Hematopoietic multipotent progenitor cell treated with erythropoietin and hydrocortisone succinate and interleukin-3 and kit ligand, for 8 days (in vitro differentiated cells): ENCODE results near the gene RCSD1.

Experiments
- DNase-seq: peaks from one replicate; pipeline ENCODE4 v3.0.0-alpha.2; 2015

Gene RCSD1

DNA sequence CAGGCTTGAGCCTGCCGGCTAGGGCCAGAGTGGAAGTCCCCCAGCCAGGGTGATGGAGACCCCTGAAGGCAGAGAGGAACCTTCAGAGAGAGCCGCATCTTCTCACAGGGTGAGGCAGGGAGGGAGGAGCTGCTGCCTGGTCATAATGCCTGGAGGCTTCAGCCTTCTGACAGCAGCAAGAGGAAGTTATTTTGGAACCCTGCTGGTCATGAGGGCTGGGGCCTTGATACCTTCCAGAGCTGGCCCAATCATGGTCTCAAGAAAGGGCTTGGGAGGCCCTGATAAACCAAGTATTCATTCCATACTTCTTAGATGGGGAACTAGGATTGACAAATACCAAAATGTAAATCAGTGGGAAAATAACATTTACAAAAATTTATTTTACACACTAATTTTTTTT is 65.1 kb downstream of the RCSD1 start:
- DNase-seq = no peak

DNA sequence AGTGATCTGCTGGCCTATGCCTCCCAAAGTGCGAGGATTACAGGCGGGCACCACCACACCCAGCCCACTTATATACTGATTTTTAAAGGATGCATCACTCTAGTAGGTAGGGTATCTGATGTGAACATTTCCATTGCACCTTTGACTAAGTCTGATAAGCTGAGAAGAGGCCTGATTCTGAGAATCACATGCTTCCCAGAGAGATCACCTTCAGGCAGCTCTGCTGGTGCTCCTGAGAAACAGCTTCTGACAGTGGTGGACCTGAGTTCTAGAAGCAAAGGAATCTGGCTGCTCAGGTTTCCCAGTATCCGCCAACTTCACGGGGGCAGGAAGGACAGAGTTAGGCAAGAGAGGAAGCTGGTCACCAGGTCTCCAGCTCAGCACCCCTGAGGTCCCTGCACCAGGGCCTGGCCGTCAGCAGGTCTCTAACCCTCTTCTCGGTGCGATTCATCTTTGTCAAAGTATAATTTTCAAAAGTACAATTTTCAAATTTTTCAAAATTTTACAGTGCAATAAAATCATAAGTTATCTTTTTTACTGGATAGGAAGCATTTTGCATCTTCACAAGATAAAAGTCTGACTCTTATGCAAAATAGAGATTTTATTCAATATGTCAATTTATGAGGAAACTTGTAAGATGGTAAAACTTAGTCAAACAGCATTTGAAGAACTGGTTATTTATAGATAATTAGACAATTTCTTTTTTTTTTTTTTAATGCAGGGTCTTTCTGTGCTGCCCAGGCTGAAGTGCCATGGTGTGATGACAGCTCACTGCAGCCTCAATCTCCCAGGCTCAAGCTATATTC is 65.9 kb downstream of the RCSD1 start:
- DNase-seq = no peak

GRCh38 chr1:167697667-167698141 is 67.7 kb downstream of the RCSD1 start:
- DNase-seq = no peak

DNA sequence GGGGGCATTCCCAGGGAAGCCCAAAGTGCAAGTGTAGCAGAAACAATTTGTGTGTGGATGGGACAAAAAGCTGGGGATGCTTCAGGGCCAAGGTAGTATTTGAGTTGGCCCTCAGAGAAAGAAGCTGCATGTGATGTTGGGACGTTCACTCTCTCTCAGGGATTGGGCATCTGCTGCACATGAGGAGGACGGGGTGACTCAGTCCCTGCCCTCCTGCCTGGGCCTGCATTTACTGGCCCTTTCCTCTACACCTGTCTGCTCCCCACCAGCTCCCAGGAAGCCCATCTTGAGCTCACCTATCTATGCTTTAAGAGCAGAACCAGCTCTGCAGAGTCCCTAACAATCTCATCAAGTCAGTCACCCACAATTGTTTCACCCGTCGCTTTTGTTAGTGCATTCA is 68.3 kb downstream of the RCSD1 start:
- DNase-seq = no peak

GRCh38 chr1:167701510-167701909 is 71.5 kb downstream of the RCSD1 start:
- no peak for DNase-seq

GRCh38 chr1:167703557-167703956 is 73.5 kb downstream of the RCSD1 start:
- DNase-seq = no peak

DNA sequence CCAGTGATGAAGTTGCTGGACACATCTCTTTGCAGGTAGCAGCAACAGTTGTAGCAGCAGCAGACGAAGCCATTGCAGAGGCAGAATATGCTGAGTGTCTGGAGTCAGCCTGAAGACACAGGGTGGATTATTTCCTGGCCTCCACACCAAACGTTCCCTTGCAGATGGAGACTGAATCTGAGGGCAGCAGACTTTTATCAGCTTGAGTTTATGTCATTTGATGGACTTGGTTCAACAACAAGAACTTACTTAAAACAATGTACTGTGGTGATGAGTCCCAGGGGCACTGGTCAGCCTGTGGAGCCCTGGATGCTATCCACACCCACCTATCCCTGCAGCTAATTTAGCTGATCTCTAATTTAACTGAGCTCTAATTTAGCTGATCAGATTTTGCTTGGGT is 74.7 kb downstream of the RCSD1 start:
- DNase-seq = no peak

DNA sequence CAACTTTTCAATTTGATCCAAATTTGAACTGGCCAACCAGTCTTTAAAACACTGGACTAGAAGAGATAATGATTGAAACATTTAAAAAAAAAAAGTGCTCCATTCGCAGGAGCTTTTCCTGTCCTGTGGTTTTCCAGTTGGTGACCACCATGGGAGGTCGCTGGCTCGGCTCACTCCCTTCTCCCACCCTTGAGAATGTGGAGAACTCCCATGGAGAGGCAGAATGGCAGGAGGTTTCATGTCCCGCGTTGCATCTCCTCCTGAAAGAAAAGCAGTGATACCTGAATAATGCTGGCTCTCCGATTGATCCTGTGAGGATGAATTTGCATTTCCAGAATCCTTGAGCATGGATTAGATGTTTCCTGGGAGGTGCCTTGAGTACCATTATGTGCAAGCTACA is 75.2 kb downstream of the RCSD1 start:
- no peak for DNase-seq

- no peak for DNase-seq
Observed at GRCh38 chr1:167706363-167706762, 76.3 kb downstream of the RCSD1 start.

DNA sequence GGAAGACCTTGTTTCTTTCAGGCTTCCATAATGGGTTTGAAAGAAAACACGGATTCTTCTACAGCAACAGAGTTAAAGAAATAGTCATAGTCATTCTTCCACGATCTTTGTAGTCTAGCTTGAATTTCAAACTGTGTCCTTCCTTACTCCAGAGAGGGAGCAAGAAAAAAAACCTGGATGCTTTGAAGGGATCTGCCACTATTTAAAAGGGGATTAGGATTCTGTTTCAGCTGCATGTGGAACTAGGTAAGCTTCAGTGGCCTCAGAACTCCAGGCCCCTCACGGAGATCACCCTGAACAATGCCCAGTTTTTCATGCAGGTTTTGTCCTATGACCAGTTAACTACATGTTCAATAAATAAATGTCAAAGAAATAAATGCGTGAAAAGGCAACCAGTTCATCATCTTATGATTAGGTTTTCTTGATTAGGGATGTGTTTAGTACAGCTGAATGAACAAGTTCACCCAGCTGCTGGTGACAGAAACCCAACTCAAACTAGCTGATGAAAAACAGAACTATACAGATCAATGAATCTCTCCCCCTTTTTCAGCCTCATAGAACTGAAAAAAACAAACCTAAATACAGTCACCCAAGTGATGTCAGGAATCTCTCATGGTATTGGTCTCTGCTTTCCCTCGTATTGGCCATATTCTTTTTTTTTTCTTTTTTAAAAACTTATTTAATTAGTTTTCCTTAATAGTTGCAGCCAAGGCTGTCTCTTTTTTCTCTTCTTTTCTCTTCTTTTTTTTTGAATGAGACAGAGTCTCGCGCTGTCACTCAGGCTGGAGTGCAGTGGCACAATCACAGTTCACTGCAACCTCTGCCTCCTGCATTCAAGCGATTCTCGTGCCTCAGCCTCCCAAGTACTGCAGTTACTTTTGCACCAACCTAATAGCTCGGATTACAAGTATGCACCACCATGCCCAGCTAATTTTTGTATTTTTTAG is 77.2 kb downstream of the RCSD1 start:
- no peak for DNase-seq

- DNase-seq = no peak
Observed at GRCh38 chr1:167707942-167708341, 77.9 kb downstream of the RCSD1 start.

DNA sequence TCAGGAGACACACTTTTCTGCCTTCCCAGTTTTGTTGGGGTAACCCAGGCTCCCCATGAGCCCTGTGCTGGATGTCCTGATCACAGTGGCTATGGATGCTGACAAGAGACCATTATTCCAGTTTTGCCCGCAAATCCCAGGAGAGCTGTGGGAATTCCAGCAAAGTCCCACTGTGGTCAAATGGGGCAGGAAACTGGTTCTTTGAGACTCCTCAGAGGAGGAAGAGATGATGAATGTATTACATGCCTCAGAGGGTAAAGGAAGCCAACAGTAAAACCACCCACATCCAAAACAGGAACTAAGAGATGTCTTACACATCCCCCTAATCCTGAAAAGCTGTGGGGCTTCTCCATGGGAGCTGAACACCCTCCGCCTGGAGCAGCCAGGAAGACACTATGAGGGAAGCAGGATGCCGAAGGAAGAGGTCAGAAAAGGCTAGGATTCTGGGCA is 78.9 kb downstream of the RCSD1 start:
- DNase-seq = no peak

- DNase-seq = no peak
Observed at GRCh38 chr1:167710836-167711235, 80.8 kb downstream of the RCSD1 start.

GRCh38 chr1:167711797-167712196 is 81.8 kb downstream of the RCSD1 start:
- DNase-seq = no peak

DNA sequence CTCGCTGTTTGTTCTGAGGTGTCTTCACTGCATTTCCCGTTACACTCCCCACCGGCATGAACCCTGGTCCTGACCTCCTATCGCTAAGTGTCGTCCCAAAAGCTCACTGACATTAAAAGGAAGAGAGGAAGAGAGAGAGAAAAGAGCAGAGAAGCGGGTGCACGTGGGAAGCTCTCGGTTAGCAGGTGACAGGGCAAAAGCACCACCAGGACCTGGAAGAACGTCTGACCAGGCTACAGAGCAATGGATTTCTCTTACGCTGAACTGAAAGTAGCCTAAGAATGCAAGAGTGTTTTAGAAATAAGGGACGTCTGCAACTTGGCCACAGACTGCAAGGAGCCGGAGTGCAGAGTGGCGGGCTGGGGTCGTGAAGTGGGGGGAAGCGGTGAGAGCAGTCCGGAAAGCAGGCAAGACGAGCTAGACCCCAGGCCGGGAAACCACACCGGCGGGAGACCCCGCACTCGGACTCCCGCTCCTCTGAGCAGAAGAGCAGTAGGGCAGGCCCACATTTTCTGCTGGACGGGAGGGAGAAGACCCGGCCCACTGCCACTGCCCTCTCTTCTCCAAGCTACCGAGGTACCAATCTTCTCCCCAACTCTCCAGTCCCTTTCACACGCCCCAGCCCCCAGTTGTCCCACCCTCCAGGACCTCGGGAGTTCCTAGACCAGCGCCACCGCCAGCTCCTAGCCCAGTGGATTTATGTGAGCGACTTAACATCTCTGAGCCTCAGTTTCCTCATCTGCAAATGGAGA is 83.5 kb downstream of the RCSD1 start:
- DNase-seq = peak; percentile 32

GRCh38 chr1:167714098-167714438 is 84.0 kb downstream of the RCSD1 start:
- peak; percentile 86 for DNase-seq

- peak; percentile 90 for DNase-seq
Observed at GRCh38 chr1:167714439-167715156, 84.6 kb downstream of the RCSD1 start.

- peak; percentile 93 for DNase-seq
Observed at GRCh38 chr1:167715157-167715999, 85.3 kb downstream of the RCSD1 start.

- no peak for DNase-seq
Observed at GRCh38 chr1:167716000-167716271, 85.9 kb downstream of the RCSD1 start.

DNA sequence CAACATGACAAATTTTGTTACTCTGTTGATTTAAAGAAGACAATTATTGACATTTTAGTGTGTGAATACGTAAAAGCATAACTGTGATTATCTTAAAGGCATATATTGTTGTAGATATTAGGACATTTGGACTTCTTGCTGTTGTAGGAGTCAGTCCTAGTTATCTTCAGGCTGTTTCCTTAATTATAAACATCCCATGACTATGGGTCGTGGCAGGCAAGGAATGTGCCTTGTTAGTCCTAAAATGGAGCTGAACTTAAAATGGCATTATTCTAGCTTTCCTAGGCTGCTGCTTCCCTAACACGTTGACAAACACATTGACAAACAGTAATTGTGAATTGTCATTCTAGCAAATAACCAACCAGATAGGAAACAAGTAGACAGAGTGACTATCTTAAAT is 87.3 kb downstream of the RCSD1 start:
- no peak for DNase-seq

DNA sequence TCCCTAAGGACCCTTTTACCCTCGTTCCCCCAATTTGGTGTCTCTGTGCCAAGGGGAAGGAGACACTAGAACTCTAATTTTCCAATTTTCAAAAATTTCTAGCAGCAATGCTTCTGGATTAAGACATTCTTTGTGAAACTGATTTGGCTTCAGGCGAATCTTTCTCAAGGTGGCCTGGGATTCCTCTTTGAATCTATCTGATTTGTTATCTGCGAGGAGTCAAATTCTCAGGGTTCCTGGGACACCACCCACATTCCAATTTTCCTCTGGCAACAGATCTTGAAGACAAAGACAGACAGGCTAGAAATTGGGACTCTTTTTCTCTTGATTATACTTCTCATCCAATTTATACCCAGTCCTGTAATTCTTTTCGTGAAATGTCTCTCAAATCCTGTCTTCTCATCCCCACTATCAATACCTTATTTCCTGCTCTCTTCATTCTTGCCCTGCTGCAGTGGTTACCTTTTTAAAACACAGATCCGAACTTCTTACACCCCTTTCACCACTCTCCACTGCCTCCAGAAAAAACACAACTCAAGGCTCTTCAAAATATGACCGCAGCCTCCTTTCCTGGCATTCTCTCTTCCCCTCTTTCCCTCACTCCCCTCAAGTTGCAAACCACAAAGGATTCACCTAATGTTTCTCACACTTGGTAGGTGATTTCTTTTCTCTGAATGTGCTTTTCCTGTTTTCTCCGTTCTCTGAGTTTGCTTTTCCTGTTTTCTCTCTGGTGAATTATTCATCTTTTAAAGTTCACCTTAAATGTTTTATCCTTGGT is 89.1 kb downstream of the RCSD1 start:
- DNase-seq = no peak
